Small intestine (tissue), 7 donors: Measurements from ENCODE around the gene AGBL5. TPM values are rescaled to one million over a fixed set of nuclear protein-coding genes. Genes with fewer than 3 reads are reported as not detected.
A peak's percentile ranks its signal among the peaks of the same experiment; 100 is the strongest.

Source experiments
- DNase-seq, 2 donors: peaks; one replicate each; pipeline versions ENCODE4 v3.0.0 to v3.0.0-alpha.2; 2013
- FAIRE-seq: peaks from 2 replicates; lab custom pipeline; 2012; peaks lifted over from hg19 to GRCh38; lab: Jason Lieb, UNC
- H3K27ac ChIP-seq, 3 donors: one replicate each; pipeline ENCODE4 v1.5.1; 2013; ENCODE audit warnings: low read length in 2 of 3, mild to moderate bottlenecking in 2 of 3, control low read depth in 1 of 3, inconsistent platforms in 1 of 3, low read depth in 1 of 3, moderate library complexity in 1 of 3
- H3K27me3 ChIP-seq, 3 donors: one replicate each; pipeline ENCODE4 v1.6.1; 2013; ENCODE audit warnings: low read length in 3 of 3, inconsistent platforms in 1 of 3; ENCODE audit not compliant: control insufficient read depth in 3 of 3, insufficient read depth in 3 of 3
- H3K36me3 ChIP-seq, 3 donors: one replicate each; pipeline ENCODE4 v1.6.1; 2013; ENCODE audit warnings: low read length in 3 of 3, inconsistent platforms in 1 of 3, low read depth in 1 of 3, mild to moderate bottlenecking in 1 of 3, moderate library complexity in 1 of 3; ENCODE audit not compliant: control insufficient read depth in 3 of 3, insufficient read depth in 2 of 3
- H3K4me1 ChIP-seq, 3 donors: one replicate each; pipeline ENCODE4 v1.6.1; 2013; ENCODE audit warnings: low read length in 2 of 3, inconsistent platforms in 1 of 3, low read depth in 1 of 3, mild to moderate bottlenecking in 1 of 3, moderate library complexity in 1 of 3; ENCODE audit not compliant: control insufficient read depth in 3 of 3, insufficient read depth in 2 of 3
- H3K4me3 ChIP-seq, 3 donors: one replicate each; pipeline ENCODE4 v1.5.1; 2013; ENCODE audit warnings: low read length in 3 of 3, control low read depth in 1 of 3, inconsistent platforms in 1 of 3, low read depth in 1 of 3, mild to moderate bottlenecking in 1 of 3, moderate library complexity in 1 of 3
- H3K9me3 ChIP-seq, 2 donors: one replicate each; pipeline ENCODE4 v1.6.1; 2013; ENCODE audit warnings: low read depth in 1 of 2, low read length in 1 of 2; ENCODE audit not compliant: control insufficient read depth in 2 of 2, insufficient read depth in 1 of 2
- WGBS, 3 donors: extraction: QIAGEN DNeasy Blood & Tissue Kit; methylation state at CpG; one replicate each; pipeline ENCODE4 v1.1.7; 2013; 5-methylcytosine and 5-hydroxymethylcytosine counted together
- polyA plus RNA-seq, 4 donors: library from polyadenylated mRNA; stranded (reverse) in 3 of 4; unstranded in 1 of 4; fragments of 200-250 nt in 3 of 4; fragments of 120-200 nt in 1 of 4; gene quantifications; one replicate each; pipeline versions ENCODE4 v1.2.1 to v1.2.3, GENCODE V29; 2013
- donor health status: healthy with polysubstance abuse.
- donor health status: control.
- donor health status: control.
- donor health status: Bipolar disorder and iron deficiency.
- donor health status: healthy.

The AGBL5 gene
- polyA plus RNA-seq, 4 donors, result 6.0 to 28.9 (median 8.8) TPM

DNA sequence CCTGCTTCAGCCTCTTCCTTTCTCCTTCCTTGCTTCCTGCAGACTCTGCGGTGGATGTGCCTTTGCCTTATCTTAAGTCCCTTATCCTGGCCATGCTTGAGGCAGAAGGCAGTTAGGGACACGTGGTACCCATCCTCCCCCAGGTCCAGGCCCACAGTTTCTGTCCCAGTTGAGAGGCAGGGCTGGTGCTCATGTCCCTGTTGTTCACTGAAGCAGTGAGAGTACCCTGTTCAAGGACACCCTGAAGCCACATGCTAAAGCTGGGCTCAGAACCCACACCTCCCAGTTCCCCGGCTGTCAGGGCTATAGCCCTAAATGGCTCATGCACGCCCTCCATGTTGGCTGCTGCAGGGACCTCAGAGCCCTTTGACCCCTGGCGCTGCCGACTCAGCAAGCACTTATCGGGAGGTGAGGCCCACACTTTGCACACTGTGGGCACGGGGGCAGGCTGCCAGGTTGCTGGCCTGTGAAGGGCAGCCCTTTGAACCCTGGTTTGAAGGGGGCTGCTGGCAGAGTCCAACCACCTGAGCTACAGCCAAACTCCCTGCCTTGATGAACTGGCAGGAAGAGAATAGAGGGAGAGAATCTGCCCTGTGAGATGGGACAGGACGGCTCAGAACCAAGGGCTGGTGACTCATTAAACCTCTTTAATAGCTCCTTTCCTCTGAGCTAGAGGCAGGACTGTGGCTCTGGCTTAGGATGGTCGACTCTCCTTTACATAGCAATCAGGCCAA is 41.4 kb downstream of the AGBL5 start:
- H3K36me3 ChIP-seq, result peaks cover 0 to 72% (median 9%) of the 10 kb centered on the region in 3 donors
- peak overlapping the region; percentile 52 to 83 (median 79) for H3K27ac ChIP-seq
- H3K27me3 ChIP-seq, result no peaks in the 10 kb centered on the region
- peaks cover 0 to 69% (median 11%) of the 10 kb centered on the region in 3 donors for H3K4me1 ChIP-seq
- DNase-seq (peak; percentile 93 to 98), FAIRE-seq (no peak)
- 20 to 52% (median 29%) methylated on average over 10 of the region's 10 CpGs for WGBS, 3 donors
- no peaks in the 10 kb centered on the region for H3K9me3 ChIP-seq
- H3K4me3 ChIP-seq, result no peak overlapping the region

- no peak for FAIRE-seq
- Histone ChIP-seq H3K27me3 (no peaks in the 10 kb centered on the region), H3K27ac (peak overlapping the region; percentile 16 to 83 (median 79)), H3K9me3 (no peaks in the 10 kb centered on the region), H3K4me3 (no peak overlapping the region), H3K4me1 (peaks cover 0 to 69% (median 11%) of the 10 kb centered on the region in 3 donors), H3K36me3 (peaks cover 0 to 80% (median 9%) of the 10 kb centered on the region in 3 donors)
- WGBS, 3 donors, result 41 to 73% (median 52%) methylated on average over 6 of the region's 6 CpGs
- peak; percentile 78 to 80 for DNase-seq
Measured at GRCh38 chr2:27093430-27094352, 42.2 kb downstream of the AGBL5 start.

DNA sequence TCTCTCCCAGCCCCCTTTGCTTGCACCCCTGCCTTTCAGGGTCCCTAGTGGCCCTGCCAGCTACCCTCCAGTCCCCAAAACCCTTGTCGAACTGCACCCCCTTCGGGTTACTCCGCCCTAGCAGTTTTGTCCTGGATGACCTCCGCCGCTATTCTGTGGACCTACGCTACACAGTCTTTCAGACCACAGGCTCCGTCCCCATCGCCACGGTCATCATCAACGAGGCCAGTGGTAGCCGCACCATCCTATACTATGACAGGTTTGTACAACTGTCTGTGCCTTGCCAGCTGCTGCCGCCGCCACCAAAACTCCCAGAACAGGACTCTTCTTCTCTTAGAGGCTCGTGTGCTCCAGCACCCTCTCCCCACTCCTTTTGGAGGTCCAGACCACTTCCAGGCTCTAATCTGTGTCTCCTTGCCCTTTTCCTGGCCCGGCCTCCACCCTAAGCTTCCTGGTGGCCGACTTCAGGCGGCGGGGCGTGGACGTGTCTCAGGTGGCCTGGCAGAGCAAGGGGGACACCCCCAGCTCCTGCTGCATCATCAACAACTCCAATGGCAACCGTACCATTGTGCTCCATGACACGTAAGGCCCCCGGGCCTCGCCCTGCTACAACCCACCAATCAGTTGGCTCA is 43.0 kb downstream of the AGBL5 start:
- Histone ChIP-seq H3K9me3 (no peaks in the 10 kb centered on the region), H3K27me3 (no peaks in the 10 kb centered on the region), H3K4me3 (no peak overlapping the region), H3K27ac (peak overlapping the region in 2 of 3 donors; percentile 14 to 79), H3K36me3 (peaks cover 0 to 80% (median 17%) of the 10 kb centered on the region in 3 donors), H3K4me1 (peaks cover 0 to 63% (median 11%) of the 10 kb centered on the region in 3 donors)
- FAIRE-seq (no peak), DNase-seq (no peak)
- 80 to 90% (median 85%) methylated on average over 24 of the region's 24 CpGs for WGBS, 3 donors

DNA sequence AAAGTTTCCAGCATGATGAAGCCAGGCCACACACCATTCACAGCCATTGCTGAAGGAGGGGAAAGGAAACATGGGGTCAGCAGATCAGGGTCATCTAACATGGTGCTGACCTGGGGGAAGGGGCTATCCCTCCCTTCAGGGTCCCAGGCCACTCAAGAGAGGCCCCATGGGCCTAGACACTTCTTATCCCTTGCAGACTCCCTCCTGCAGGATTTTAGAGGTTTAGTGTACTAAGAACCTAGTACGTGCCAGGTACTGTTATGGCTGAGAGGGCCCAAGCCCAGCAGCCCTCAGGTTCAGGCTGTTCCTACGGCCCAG is 43.9 kb downstream of the AGBL5 start:
- no peaks in the 10 kb centered on the region for H3K9me3 ChIP-seq
- 75 to 91% (median 83%) methylated on average over 2 of the region's 2 CpGs for WGBS, 3 donors
- peak overlapping the region in 1 of 3 donors; percentile 79 for H3K27ac ChIP-seq
- no peak for FAIRE-seq
- H3K4me1 ChIP-seq, result peaks cover 0 to 61% (median 11%) of the 10 kb centered on the region in 3 donors
- H3K4me3 ChIP-seq, result no peak overlapping the region
- H3K36me3 ChIP-seq, result peaks cover under 1 to 87% (median 25%) of the 10 kb centered on the region in 3 donors
- H3K27me3 ChIP-seq, result no peaks in the 10 kb centered on the region
- DNase-seq, result no peak

GRCh38 chr2:27095745-27096651 is 44.5 kb downstream of the AGBL5 start:
- H3K36me3 ChIP-seq, result peaks cover 2 to 88% (median 26%) of the 10 kb centered on the region in 3 donors
- no peak for FAIRE-seq
- no peaks in the 10 kb centered on the region for H3K9me3 ChIP-seq
- peak overlapping the region in 1 of 3 donors; percentile 9 for H3K4me3 ChIP-seq
- H3K4me1 ChIP-seq, result peaks cover 0 to 57% (median 11%) of the 10 kb centered on the region in 3 donors
- H3K27me3 ChIP-seq, result no peaks in the 10 kb centered on the region
- H3K27ac ChIP-seq, result peak overlapping the region in 1 of 3 donors; percentile 79
- DNase-seq, result peak; percentile 74 to 78
- 33 to 53% (median 47%) methylated on average over 18 of the region's 18 CpGs for WGBS, 3 donors

DNA sequence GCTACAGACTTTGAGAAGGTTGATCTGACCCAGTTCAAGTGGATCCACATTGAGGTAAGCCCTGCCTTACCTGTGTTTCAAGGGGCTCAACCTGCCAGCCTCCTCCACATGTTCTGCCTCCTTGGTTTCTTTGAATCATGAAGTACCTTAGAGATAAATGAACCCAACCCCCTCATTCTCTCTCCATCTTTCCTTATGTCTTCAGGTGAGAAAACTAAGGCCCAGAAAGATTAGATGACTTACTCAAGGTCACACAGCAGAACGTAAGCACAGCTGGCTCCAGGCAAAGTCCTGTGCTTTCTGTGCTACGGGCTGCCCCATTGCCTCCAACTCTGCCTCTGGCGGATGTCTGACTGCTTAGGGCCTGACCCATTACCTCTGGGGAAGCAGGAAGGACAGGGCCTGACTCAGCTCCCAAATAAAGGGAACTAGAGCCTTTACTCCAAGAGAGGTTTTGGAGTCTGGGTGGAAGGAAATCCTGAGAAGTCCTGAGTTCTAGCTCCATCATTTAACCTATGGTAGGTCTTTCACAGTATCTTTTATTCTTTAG is 45.4 kb downstream of the AGBL5 start:
- H3K9me3 ChIP-seq, result no peaks in the 10 kb centered on the region
- no peak overlapping the region for H3K4me3 ChIP-seq
- peaks cover 2 to 91% (median 26%) of the 10 kb centered on the region in 3 donors for H3K36me3 ChIP-seq
- H3K27me3 ChIP-seq, result no peaks in the 10 kb centered on the region
- 63 to 73% (median 63%) methylated on average over 3 of the region's 3 CpGs for WGBS, 3 donors
- peaks cover 0 to 49% (median 11%) of the 10 kb centered on the region in 3 donors for H3K4me1 ChIP-seq
- FAIRE-seq (no peak), DNase-seq (no peak)
- peak overlapping the region in 1 of 3 donors; percentile 14 for H3K27ac ChIP-seq

DNA sequence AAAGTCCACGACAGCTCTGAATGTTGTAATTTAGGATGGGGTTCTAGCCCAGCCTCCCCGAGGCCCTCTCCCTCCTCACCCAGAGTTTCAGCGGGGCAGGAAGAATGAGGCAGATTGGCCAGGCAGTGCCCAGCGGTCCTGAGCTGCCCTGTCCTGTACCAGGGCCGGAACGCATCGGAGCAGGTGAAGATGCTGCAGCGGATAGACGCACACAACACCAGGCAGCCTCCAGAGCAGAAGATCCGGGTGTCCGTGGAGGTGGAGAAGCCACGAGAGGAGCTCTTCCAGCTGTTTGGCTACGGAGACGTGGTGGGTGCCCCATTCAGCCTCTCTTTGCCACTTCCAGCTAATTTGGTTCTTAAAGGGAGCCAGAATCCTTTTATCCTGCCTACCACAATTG is 45.9 kb downstream of the AGBL5 start:
- Histone ChIP-seq H3K36me3 (peaks cover 2 to 91% (median 26%) of the 10 kb centered on the region in 3 donors), H3K9me3 (no peaks in the 10 kb centered on the region), H3K27ac (peak overlapping the region in 1 of 3 donors; percentile 14), H3K4me1 (peaks cover 0 to 43% (median 11%) of the 10 kb centered on the region in 3 donors), H3K4me3 (no peak overlapping the region), H3K27me3 (no peaks in the 10 kb centered on the region)
- no peak for DNase-seq
- FAIRE-seq, result no peak
- 88 to 90% (median 89%) methylated on average over 12 to 14 of the region's 14 CpGs for WGBS, 3 donors
